GM12878 (cell line): ENCODE data around the gene GDAP1L1. TPM values are rescaled to one million over a fixed set of nuclear protein-coding genes. Genes with fewer than 3 reads are reported as not detected.

Experiments
- ATAC-seq: fragments of 200-7000 bp; cut with Tn5 transposase; 3 replicates; pipeline ENCODE4 v1.9.1; 2020; ENCODE audit warnings: mild to moderate bottlenecking, moderate library complexity
- BruUV-seq: library from RNA; stranded (reverse); fragments of 400-500 nt; replicated peaks from 2 replicates; lab custom pipeline; 2021; lab: Mats Ljungman, UMichigan
- CTCF ChIA-PET: fragments of 300-600 bp; sonication (Branson Sonifier 250); formaldehyde crosslinking; extraction: SDS; loops from one replicate; lab custom pipeline; 2021; ENCODE audit warnings: inconsistent platforms; lab: Yijun Ruan, JAX
- POLR2A ChIA-PET: fragments of 350-600 bp; formaldehyde crosslinking; extraction: SDS; loops from one replicate; lab custom pipeline; 2021; ENCODE audit warnings: inconsistent platforms; lab: Charles Lee
- RAD21 ChIA-PET: fragments of 300-600 bp; sonication (Branson Sonifier 250); formaldehyde crosslinking; loops from one replicate; lab custom pipeline; 2023; ENCODE audit warnings: antibody characterized with exemption; ENCODE audit not compliant: unreplicated experiment; lab: Charles Lee
- SMC1A ChIA-PET: fragments of 300-600 bp; sonication (Branson Sonifier 250); formaldehyde crosslinking; loops from one replicate; lab custom pipeline; 2023; ENCODE audit not compliant: unreplicated experiment, uncharacterized antibody; lab: Charles Lee
- DNase-seq: peaks from one replicate; pipeline ENCODE4 v3.0.0-alpha.2; 2011; ENCODE audit warnings: low read depth, low spot score
- FAIRE-seq: peaks from 3 replicates; lab custom pipeline; 2011; peaks lifted over from hg19 to GRCh38; lab: Jason Lieb, UNC
- H2AFZ ChIP-seq: 2 replicates; pipeline ENCODE4 v1.6.0; 2011; ENCODE audit warnings: low read depth, low read length, control low read depth; ENCODE audit not compliant: control insufficient read depth
- H3K27ac ChIP-seq: 2 replicates; pipeline ENCODE4 v1.5.1; 2011; ENCODE audit warnings: control low read depth; ENCODE audit not compliant: control insufficient read depth, insufficient read depth
- H3K27me3 ChIP-seq, 2 experiments: replicated peaks in 1 of 2; 2 replicates each; pipeline versions ENCODE4 v1.6.0 to v1.6.1; 2011; ENCODE audit warnings: low read length in 1 of 2; ENCODE audit not compliant: control insufficient read depth in 2 of 2, insufficient read depth in 2 of 2
- H3K36me3 ChIP-seq, 2 experiments: 2 replicates each; pipeline ENCODE4 v1.5.1; 2011; ENCODE audit warnings: low read length in 1 of 2; ENCODE audit not compliant: control insufficient read depth in 2 of 2, insufficient read depth in 2 of 2
- H3K4me1 ChIP-seq: 2 replicates; pipeline ENCODE4 v1.6.1; 2011; ENCODE audit warnings: mild to moderate bottlenecking, low read length, moderate library complexity, mixed read lengths; ENCODE audit not compliant: control insufficient read depth, insufficient read depth
- H3K4me2 ChIP-seq: 2 replicates; pipeline ENCODE4 v1.6.0; 2011; ENCODE audit warnings: control low read depth; ENCODE audit not compliant: control insufficient read depth, insufficient read depth
- H3K4me3 ChIP-seq: fragments of 200-600 bp; sonication (generic); 2 replicates; pipeline ENCODE4 v1.5.1; 2016
- H3K79me2 ChIP-seq: 2 replicates; pipeline ENCODE4 v1.6.0; 2011; ENCODE audit warnings: low read length; ENCODE audit not compliant: control insufficient read depth, insufficient read depth
- H3K9ac ChIP-seq: 2 replicates; pipeline ENCODE4 v1.8.0; 2011; ENCODE audit warnings: low read length, control low read depth, mixed read lengths; ENCODE audit not compliant: control insufficient read depth, insufficient read depth
- H3K9me3 ChIP-seq: replicated peaks from 3 replicates; pipeline ENCODE4 v1.5.1; 2011; ENCODE audit warnings: mild to moderate bottlenecking, low read length; ENCODE audit not compliant: control insufficient read depth, insufficient read depth
- H4K20me1 ChIP-seq: 2 replicates; pipeline ENCODE4 v1.6.0; 2011; ENCODE audit not compliant: control insufficient read depth, insufficient read depth
- BRCA1 ChIP-seq: IDR thresholded peaks from 2 replicates; pipeline ENCODE4 v1.6.1; 2011; ENCODE audit warnings: low read depth, low read length, improper control_type of control experiment
- E2F8 ChIP-seq: fragments of 450-650 bp; IDR thresholded peaks from 2 replicates; pipeline ENCODE4 v1.6.1; 2018; ENCODE audit warnings: mild to moderate bottlenecking, low read depth, moderate library complexity; ENCODE audit not compliant: partially characterized antibody
- HCFC1 ChIP-seq: fragments of 150-350 bp; IDR thresholded peaks from 2 replicates; pipeline ENCODE4 v1.6.1; 2014; ENCODE audit warnings: low read length
- IRF5 ChIP-seq: fragments of 450-650 bp; IDR thresholded peaks from 2 replicates; pipeline ENCODE4 v1.6.1; 2017; ENCODE audit warnings: borderline replicate concordance
- NFIC ChIP-seq: IDR thresholded peaks from 2 replicates; pipeline ENCODE4 v1.6.1; 2012; ENCODE audit warnings: low read depth, mild to moderate bottlenecking, inconsistent platforms, low read length, moderate library complexity
- SKIL ChIP-seq: fragments of 450-650 bp; IDR thresholded peaks from 2 replicates; pipeline ENCODE4 v1.6.1; 2017; ENCODE audit warnings: mild to moderate bottlenecking, low read depth, inconsistent platforms; ENCODE audit not compliant: poor library complexity, severe bottlenecking
- SRF ChIP-seq, 2 experiments: IDR thresholded peaks; 2 replicates each; pipeline ENCODE4 v1.6.1; 2011; ENCODE audit warnings: low read depth in 2 of 2, low read length in 2 of 2, mild to moderate bottlenecking in 1 of 2, moderate library complexity in 1 of 2
- ZBTB33 ChIP-seq: fragments of 450-650 bp; IDR thresholded peaks from 2 replicates; pipeline ENCODE4 v1.6.1; 2017; ENCODE audit warnings: mild to moderate bottlenecking
- WGBS: methylation state at CpG from one replicate; pipeline ENCODE4 v1.1.6; 2016; ENCODE audit warnings: low lambda C conversion rate; ENCODE audit not compliant: insufficient replicate concordance, insufficient coverage; ENCODE audit errors: missing lambda C conversion rate; 5-methylcytosine and 5-hydroxymethylcytosine counted together
- in situ Hi-C: fragments of 300-500 bp; cut with MboI; formaldehyde crosslinking; loops from 9 replicates; pipeline ENCODE4 v1.14.3; 2018; ENCODE audit warnings: mixed read lengths
- intact Hi-C: fragments of 100-400 bp; cut with micrococcal nuclease; formaldehyde crosslinking; loops from one replicate; pipeline ENCODE4 v1.14.2; 2022; ENCODE audit not compliant: unreplicated experiment
- polyA plus RNA-seq, 11 experiments: library from polyadenylated mRNA; depleted of rRNA in 4 of 11; unstranded in 6 of 11; stranded (reverse) in 5 of 11; fragments of >200 nt; fragmentation: Nextera tagmentation in 4 of 11; fragmentation: Illumina TruSeq in 1 of 11; extraction: Ambion mirVana in 4 of 11; extraction: Trizol in 1 of 11; gene quantifications; 1 replicate in 1 of 11; 2 replicates in 10 of 11; pipeline versions ENCODE4 v1.2.1 to v1.2.3, GENCODE V29; 2011 to 2016; ENCODE audit warnings: inconsistent platforms in 2 of 11, missing spikeins in 2 of 11, low read depth in 1 of 11
- total RNA-seq, 4 experiments: library from RNA; depleted of rRNA in 3 of 4; stranded (reverse); fragments of >200 nt in 3 of 4; fragmentation: Illumina TruSeq in 1 of 4; extraction: Trizol in 1 of 4; gene quantifications; 2 replicates each; pipeline versions ENCODE4 v1.2.1 to v1.2.3, GENCODE V29; 2013 to 2021

Gene GDAP1L1
- total and polyA plus RNA-seq, 10 of the 15 experiments (the other 5 are each of a cell fraction or from before 2014, with no cell fraction given) = 0.08 to 0.38 TPM; not detected in 8

GRCh38 chr20:44203161-44203560 lies 43.9 kb upstream of the GDAP1L1 start:
- no peak overlapping the region for H2AFZ ChIP-seq
- no peaks in the 10 kb centered on the region for H3K9me3 ChIP-seq
- peaks cover 8 to 35% of the 10 kb centered on the region in 2 experiments for H3K36me3 ChIP-seq
- H4K20me1 ChIP-seq = no peaks in the 10 kb centered on the region
- ChIA-PET SMC1A (no interaction called here), CTCF (interaction anchor here (0.8 to 2.0 kb wide), 5 partner anchors 13 to 511 kb away, joined by 3 to 6 read pairs (median 4); partner anchors contain the start of gene FITM2), RAD21 (no interaction called here), POLR2A (interaction anchor here (0.6 kb wide), 1 partner anchor 408 kb away, joined by 4 read pairs; no protein-coding TSS in a partner anchor)
- no peak overlapping the region for H3K4me3 ChIP-seq
- BruUV-seq = no TSS peak
- H3K4me2 ChIP-seq = no peak overlapping the region
- H3K27me3 ChIP-seq = no peaks in the 10 kb centered on the region
- no peak overlapping the region for H3K9ac ChIP-seq
- in situ Hi-C loops = no loop called here
- H3K79me2 ChIP-seq = peaks cover 23% of the 10 kb centered on the region
- 95% methylated on average over 2 of the region's 2 CpGs for WGBS
- no peaks in the 10 kb centered on the region for H3K4me1 ChIP-seq
- no peak overlapping the region for H3K27ac ChIP-seq
- intact Hi-C loops = no loop called here
- no peak for TF ChIP-seq IRF5
- TF ChIP-seq SKIL = no peak
- no peak for TF ChIP-seq SRF (IDR thresholded peaks at IDR 0.05; ENCODE audit: low read depth in 2 of 2, low read length in 2 of 2)
- no peak for TF ChIP-seq NFIC
- no peak for TF ChIP-seq HCFC1
- TF ChIP-seq BRCA1 = no peak
- no peak for TF ChIP-seq E2F8
- no peak for TF ChIP-seq ZBTB33
- no peak for ATAC-seq
- no peak for FAIRE-seq
- no peak for DNase-seq
